Epithelial cell of alveolus of lung (primary cell): Measurements from ENCODE around the gene CD37. TPM values are rescaled to one million over a fixed set of nuclear protein-coding genes. Genes with fewer than 3 reads are reported as not detected.

ENCODE experiments used
- total RNA-seq: library from RNA; depleted of rRNA; stranded (reverse); fragments of >200 nt; gene quantifications from 2 replicates; pipeline ENCODE4 v1.2.1, GENCODE V29; 2015

Gene CD37
- not detected in 2 replicates for total RNA-seq

GRCh38 chr19:49335071-49335783 lies at the start of gene CD37:
Gene CD37, plus strand, starts transcription at chr19:49335406. Its CDS starts 135 bp downstream, at chr19:49335541.

GRCh38 chr19:49324801-49325576 lies 10.2 kb upstream of the CD37 start, which contains the start of gene SLC6A16:
Gene SLC6A16, minus strand, starts transcription at chr19:49325191. Its CDS starts 13,844 bp downstream, at chr19:49311347.

GRCh38 chr19:49362048-49362928 lies 27.1 kb downstream of the CD37 start, which contains the start of gene TEAD2:
Gene TEAD2, minus strand, starts transcription at chr19:49362416. Its CDS starts 2,341 bp downstream, at chr19:49360075.

GRCh38 chr19:49363268-49364082 lies 28.3 kb downstream of the CD37 start, which contains the start of gene DKKL1:
Gene DKKL1, plus strand, starts transcription at chr19:49363877. Its CDS starts 122 bp downstream, at chr19:49363999.

GRCh38 chr19:49387936-49388372 lies 52.7 kb downstream of the CD37 start, which contains the start of gene KASH5:
Gene KASH5, plus strand, starts transcription at chr19:49388249. Its CDS starts 2,635 bp downstream, at chr19:49390884.

Other genes starting within 250 kb of the CD37 start
- 119 and 145 TPM in 2 replicates for gene SNRNP70, start 250.0 kb upstream of the CD37 start, total RNA-seq
- gene LIN7B, start 221.0 kb upstream of the CD37 start, total RNA-seq = 3.1 and 7.0 TPM in 2 replicates
- gene C19orf73, start 216.3 kb upstream of the CD37 start, total RNA-seq = 0.32 and 4.8 TPM in 2 replicates
- gene PPFIA3, start 215.9 kb upstream of the CD37 start, total RNA-seq = 2.1 and 8.9 TPM in 2 replicates
- 0.32 TPM in 1 of 2 replicates, not detected in the other for gene HRC, start 180.0 kb upstream of the CD37 start, total RNA-seq
- 12.0 and 12.8 TPM in 2 replicates for gene TRPM4, start 177.6 kb upstream of the CD37 start, total RNA-seq
- 0.08 TPM in 1 of 2 replicates, not detected in the other for gene SLC6A16, start 10.2 kb upstream of the CD37 start, total RNA-seq
- gene TEAD2, start 27.0 kb downstream of the CD37 start, total RNA-seq = 56.4 and 70.2 TPM in 2 replicates
- 1.2 and 2.1 TPM in 2 replicates for gene DKKL1, start 28.5 kb downstream of the CD37 start, total RNA-seq
- not detected in 2 replicates for gene KASH5, start 52.8 kb downstream of the CD37 start, total RNA-seq
- not detected in 2 replicates for gene PTH2, start 88.0 kb downstream of the CD37 start, total RNA-seq
- not detected in 2 replicates for gene GFY, start 90.0 kb downstream of the CD37 start, total RNA-seq
- not detected in 2 replicates for gene SLC17A7, start 106.1 kb downstream of the CD37 start, total RNA-seq
- 88.8 and 114 TPM in 2 replicates for gene PIH1D1, start 116.4 kb downstream of the CD37 start, total RNA-seq
- gene ALDH16A1, start 117.8 kb downstream of the CD37 start, total RNA-seq = 15.3 and 34.4 TPM in 2 replicates
- 3.5 and 4.8 TPM in 2 replicates for gene FLT3LG, start 138.8 kb downstream of the CD37 start, total RNA-seq
- 3,720 and 4,767 TPM in 2 replicates for gene RPL13A, start 152.2 kb downstream of the CD37 start, total RNA-seq
- gene RPS11, start 161.0 kb downstream of the CD37 start, total RNA-seq = 3,676 and 7,959 TPM in 2 replicates
- gene FCGRT, start 177.3 kb downstream of the CD37 start, total RNA-seq = 70.7 and 127 TPM in 2 replicates
- gene RCN3, start 192.6 kb downstream of the CD37 start, total RNA-seq = 108 and 253 TPM in 2 replicates
- gene NOSIP, start 245.2 kb downstream of the CD37 start, total RNA-seq = 80.7 and 83.4 TPM in 2 replicates
- gene PRRG2, start 245.9 kb downstream of the CD37 start, total RNA-seq = 2.1 and 4.5 TPM in 2 replicates